Measurements from ENCODE around the gene SENP6. TPM values are rescaled to one million over a fixed set of nuclear protein-coding genes. Genes with fewer than 3 reads are reported as not detected.
A peak's percentile ranks its signal among the peaks of the same experiment; 100 is the strongest.
"Not testable (repeated sequence)": the region's sequence is repeated elsewhere in the genome, so short reads cannot be mapped to it uniquely, and the experiment has no call there.

SENP6 gene
- 67.6 TPM for polyA plus RNA-seq (ENCODE audit: insufficient read length)

- peak; percentile 88 for DNase-seq
Observed at GRCh38 chr6:75601304-75602245, at the start of gene SENP6. SENP6 (plus strand) TSS chr6:75601880; CDS start chr6:75602525, 645 bp downstream.

GRCh38 chr6:75556240-75556639 is 45.4 kb upstream of the SENP6 start:
- no peak for DNase-seq

GRCh38 chr6:75557068-75557467 is 44.6 kb upstream of the SENP6 start:
- DNase-seq, result no peak

GRCh38 chr6:75563032-75563431 is 38.6 kb upstream of the SENP6 start:
- no peak for DNase-seq

- no peak for DNase-seq
Observed at GRCh38 chr6:75566137-75566767, 35.4 kb upstream of the SENP6 start.

GRCh38 chr6:75568100-75568499 is 33.6 kb upstream of the SENP6 start:
- DNase-seq, result no peak

- DNase-seq, result no peak
Observed at GRCh38 chr6:75568965-75569364, 32.7 kb upstream of the SENP6 start.

GRCh38 chr6:75570671-75571070 is 31.0 kb upstream of the SENP6 start:
- not testable (repeated sequence) for DNase-seq

GRCh38 chr6:75572072-75572471 is 29.6 kb upstream of the SENP6 start:
- DNase-seq, result no peak

- no peak for DNase-seq
Observed at GRCh38 chr6:75579951-75580350, 21.7 kb upstream of the SENP6 start.

GRCh38 chr6:75581231-75581630 is 20.4 kb upstream of the SENP6 start:
- no peak for DNase-seq

- DNase-seq, result not testable (repeated sequence)
Observed at GRCh38 chr6:75584552-75584951, 17.1 kb upstream of the SENP6 start.

GRCh38 chr6:75588948-75589347 is 12.7 kb upstream of the SENP6 start:
- no peak for DNase-seq

- DNase-seq, result no peak
Observed at GRCh38 chr6:75590370-75590769, 11.3 kb upstream of the SENP6 start.

GRCh38 chr6:75596380-75596779 is 5.3 kb upstream of the SENP6 start:
- DNase-seq, result not testable (repeated sequence)

- DNase-seq, result no peak
Observed at GRCh38 chr6:75600768-75601167, 912 bp upstream of the SENP6 start.

GRCh38 chr6:75602246-75603105 is 796 bp downstream of the SENP6 start:
- peak; percentile 74 for DNase-seq

GRCh38 chr6:75603106-75603420 is 1.4 kb downstream of the SENP6 start:
- DNase-seq, result no peak

GRCh38 chr6:75604294-75604693 is 2.6 kb downstream of the SENP6 start:
- DNase-seq, result no peak

- no peak for DNase-seq
Observed at GRCh38 chr6:75605635-75606034, 4.0 kb downstream of the SENP6 start.

- DNase-seq, result no peak
Observed at GRCh38 chr6:75608304-75608703, 6.6 kb downstream of the SENP6 start.

GRCh38 chr6:75608956-75609533 is 7.4 kb downstream of the SENP6 start:
- no peak for DNase-seq

All from hindlimb muscle (tissue), 1 donor.